ENCODE results near the gene GALNT9.

The GALNT9 gene

DNA sequence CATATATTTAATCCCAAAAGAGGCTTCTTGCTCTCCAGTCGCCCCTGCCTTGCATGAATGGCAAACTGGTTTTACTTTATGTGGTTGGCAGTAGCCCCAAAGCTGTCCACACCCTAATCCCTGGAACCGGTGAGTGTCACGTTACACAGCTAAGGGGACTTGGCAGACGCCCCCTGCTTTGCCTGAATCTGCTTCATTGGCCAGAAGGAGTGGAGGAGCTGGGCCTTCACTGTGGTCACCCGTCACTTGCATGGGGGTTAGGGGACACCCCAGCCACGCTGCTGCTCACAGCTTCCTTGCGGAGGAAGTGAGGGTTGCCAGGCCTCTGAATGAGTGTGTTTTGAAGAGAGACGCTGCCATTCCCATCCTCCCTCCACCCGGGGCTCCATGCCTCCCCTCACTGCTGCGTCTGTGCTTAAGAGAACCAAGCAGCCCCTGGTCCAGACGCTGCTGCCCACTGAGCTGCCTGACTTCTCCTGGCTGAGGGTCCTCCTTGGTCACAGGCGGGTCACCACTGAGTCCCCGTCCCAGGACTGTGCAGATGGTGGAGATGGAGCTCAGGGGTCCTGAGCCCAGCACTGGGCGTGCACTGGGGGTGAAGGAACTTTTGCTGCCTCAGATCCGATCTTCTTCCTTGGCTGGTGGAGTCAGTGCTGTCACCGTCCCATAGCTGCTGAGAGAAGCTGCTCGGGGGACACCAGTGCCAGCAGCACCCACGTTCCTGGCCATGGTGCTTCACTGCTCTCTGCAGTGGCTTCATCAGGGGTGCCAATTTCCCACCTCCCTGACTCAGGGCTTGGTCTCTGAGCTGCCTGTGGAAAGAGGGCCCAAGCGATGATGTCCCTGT is 39.8 kb downstream of the GALNT9 start:
- no peak overlapping the region for H3K27ac ChIP-seq (ENCODE audit: poor library complexity, severe bottlenecking)
- TF ChIP-seq CTCF (IDR thresholded peaks at IDR 0.05; ENCODE audit: poor library complexity, severe bottlenecking): no peak
- ATAC-seq (ENCODE audit: low read depth): no peak
- peak; percentile 43 for DNase-seq (ENCODE audit: low spot score)
- H3K36me3 ChIP-seq (ENCODE audit: low read depth): no peaks in the 10 kb centered on the region
- no peaks in the 10 kb centered on the region for H3K9me3 ChIP-seq (ENCODE audit: severe bottlenecking)
- no peak overlapping the region for H3K4me3 ChIP-seq (ENCODE audit: severe bottlenecking)
- peaks cover 24% of the 10 kb centered on the region for H3K4me1 ChIP-seq (ENCODE audit: insufficient read depth, poor library complexity, severe bottlenecking)
- no peaks in the 10 kb centered on the region for H3K27me3 ChIP-seq (ENCODE audit: insufficient read depth, poor library complexity, severe bottlenecking)

GRCh38 chr12:132288516-132289215 is 40.7 kb downstream of the GALNT9 start:
- H3K27ac ChIP-seq (ENCODE audit: poor library complexity, severe bottlenecking): no peak overlapping the region
- H3K4me3 ChIP-seq (ENCODE audit: severe bottlenecking): no peak overlapping the region
- H3K9me3 ChIP-seq (ENCODE audit: severe bottlenecking): no peaks in the 10 kb centered on the region
- TF ChIP-seq CTCF (IDR thresholded peaks at IDR 0.05; ENCODE audit: poor library complexity, severe bottlenecking): no peak
- H3K36me3 ChIP-seq (ENCODE audit: low read depth): no peaks in the 10 kb centered on the region
- peaks cover 34% of the 10 kb centered on the region for H3K4me1 ChIP-seq (ENCODE audit: insufficient read depth, poor library complexity, severe bottlenecking)
- no peak for ATAC-seq (ENCODE audit: low read depth)
- peak; percentile 42 for DNase-seq (ENCODE audit: low spot score)
- no peaks in the 10 kb centered on the region for H3K27me3 ChIP-seq (ENCODE audit: insufficient read depth, poor library complexity, severe bottlenecking)

GRCh38 chr12:132287391-132288238 is 41.8 kb downstream of the GALNT9 start:
- no peaks in the 10 kb centered on the region for H3K9me3 ChIP-seq (ENCODE audit: severe bottlenecking)
- H3K27me3 ChIP-seq (ENCODE audit: insufficient read depth, poor library complexity, severe bottlenecking): no peaks in the 10 kb centered on the region
- ATAC-seq (ENCODE audit: low read depth) (no peak), DNase-seq (ENCODE audit: low spot score) (peak; percentile 45)
- no peaks in the 10 kb centered on the region for H3K36me3 ChIP-seq (ENCODE audit: low read depth)
- peaks cover 41% of the 10 kb centered on the region for H3K4me1 ChIP-seq (ENCODE audit: insufficient read depth, poor library complexity, severe bottlenecking)
- peak overlapping the region; percentile 23 for H3K27ac ChIP-seq (ENCODE audit: poor library complexity, severe bottlenecking)
- TF ChIP-seq CTCF (IDR thresholded peaks at IDR 0.05; ENCODE audit: poor library complexity, severe bottlenecking): no peak
- no peak overlapping the region for H3K4me3 ChIP-seq (ENCODE audit: severe bottlenecking)

GRCh38 chr12:132286912-132287311 is 42.5 kb downstream of the GALNT9 start:
- no peaks in the 10 kb centered on the region for H3K27me3 ChIP-seq (ENCODE audit: insufficient read depth, poor library complexity, severe bottlenecking)
- no peak for TF ChIP-seq CTCF (IDR thresholded peaks at IDR 0.05; ENCODE audit: poor library complexity, severe bottlenecking)
- H3K4me1 ChIP-seq (ENCODE audit: insufficient read depth, poor library complexity, severe bottlenecking): peaks cover 41% of the 10 kb centered on the region
- no peak overlapping the region for H3K4me3 ChIP-seq (ENCODE audit: severe bottlenecking)
- H3K36me3 ChIP-seq (ENCODE audit: low read depth): no peaks in the 10 kb centered on the region
- peak; percentile 63 for DNase-seq (ENCODE audit: low spot score)
- H3K27ac ChIP-seq (ENCODE audit: poor library complexity, severe bottlenecking): peak overlapping the region; percentile 23
- peak; percentile 3; the same call in 1 of the 3 replicates for ATAC-seq (ENCODE audit: low read depth)
- no peaks in the 10 kb centered on the region for H3K9me3 ChIP-seq (ENCODE audit: severe bottlenecking)
